Measurements from ENCODE around the gene TCP11L2. TPM values are rescaled to one million over a fixed set of nuclear protein-coding genes. Genes with fewer than 3 reads are reported as not detected.
"Not testable (repeated sequence)": the region's sequence is repeated elsewhere in the genome, so short reads cannot be mapped to it uniquely, and the experiment has no call there.

TCP11L2 gene
- total RNA-seq, 1 donor from 2014 or later, result 8.9 TPM

GRCh38 chr12:106341086-106341877 lies 38.7 kb downstream of the TCP11L2 start:
- no peak for ATAC-seq
- no peak for DNase-seq (ENCODE audit: low spot score)

DNA sequence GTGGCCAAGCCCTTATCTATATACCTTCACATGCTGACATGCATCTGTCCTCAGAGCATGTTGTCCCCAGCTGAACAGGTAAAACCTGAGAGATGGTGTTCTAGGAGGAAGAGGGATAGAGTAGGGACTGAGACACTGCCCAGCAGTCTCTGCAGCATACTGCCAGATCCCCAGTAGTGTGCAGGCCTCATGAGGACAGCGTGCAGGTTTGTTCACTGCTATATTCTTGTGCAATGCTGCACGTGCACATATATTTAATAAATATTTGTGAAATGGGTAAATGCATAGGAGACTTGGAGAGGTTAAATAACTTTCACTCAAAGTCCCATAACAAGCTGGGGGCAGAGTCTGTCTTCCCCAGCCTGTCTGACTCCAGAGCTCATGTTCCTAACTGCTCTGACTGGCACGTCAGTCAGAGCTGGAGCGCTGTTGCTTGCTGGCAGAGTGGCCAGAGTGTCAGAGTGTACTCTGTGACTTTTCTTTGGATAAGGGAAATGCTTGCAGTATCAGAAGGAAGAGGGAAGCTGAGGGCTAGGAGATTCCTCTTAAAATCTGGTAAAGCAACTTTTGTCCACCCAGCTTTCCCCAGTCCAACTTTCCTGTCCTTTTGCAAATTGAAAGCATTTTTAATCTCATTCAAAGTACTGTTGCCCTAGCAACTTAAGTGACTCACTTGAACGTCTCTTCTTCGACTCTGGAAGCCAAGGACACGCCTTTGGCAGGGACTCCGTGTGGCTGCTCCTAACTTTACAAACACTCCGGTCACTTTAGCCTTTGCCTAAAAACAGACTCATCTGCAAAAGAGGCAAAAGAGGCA lies 40.1 kb downstream of the TCP11L2 start:
- DNase-seq (ENCODE audit: low spot score) (peak; percentile 57), ATAC-seq (peak; percentile 90)

DNA sequence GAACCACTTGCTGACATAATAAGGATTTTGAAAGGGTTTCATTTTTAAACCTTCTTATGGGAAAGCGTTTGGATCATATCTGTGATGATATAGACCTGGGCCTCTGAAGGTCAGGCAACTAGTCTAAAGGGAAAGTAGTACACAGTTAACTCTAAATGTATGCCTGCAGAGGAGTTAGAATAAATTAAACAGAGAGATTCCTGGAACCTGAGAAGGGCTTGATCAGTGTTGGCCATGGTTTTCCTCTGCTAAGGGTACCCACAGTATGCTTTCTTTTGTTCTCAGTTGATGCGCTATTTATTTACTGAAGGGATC lies 40.6 kb downstream of the TCP11L2 start:
- DNase-seq (ENCODE audit: low spot score) (no peak), ATAC-seq (no peak)

- ATAC-seq, result no peak
- no peak for DNase-seq (ENCODE audit: low spot score)
Observed at GRCh38 chr12:106344131-106344530, 41.6 kb downstream of the TCP11L2 start.

DNA sequence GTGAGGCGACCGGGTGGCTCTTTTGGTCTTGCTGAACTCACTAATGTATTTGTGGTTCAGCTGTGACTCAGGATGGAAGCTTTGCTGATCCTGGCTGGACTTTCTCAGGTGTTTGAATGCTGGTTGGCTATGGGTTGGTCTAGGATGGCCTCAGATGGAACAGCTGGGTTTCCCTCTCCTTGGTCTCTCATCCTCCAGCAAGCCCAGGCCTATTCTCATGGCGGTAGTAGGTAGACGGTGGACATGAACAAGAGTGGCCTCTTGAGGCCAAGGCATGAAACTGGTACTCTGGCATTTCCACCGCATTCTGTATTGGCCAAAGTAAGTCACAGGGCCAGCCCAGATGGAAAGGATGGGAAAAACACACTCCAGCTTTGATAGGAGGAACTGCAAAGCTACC lies 43.2 kb downstream of the TCP11L2 start:
- ATAC-seq, result peak; percentile 90
- peak; percentile 53 for DNase-seq (ENCODE audit: low spot score)

DNA sequence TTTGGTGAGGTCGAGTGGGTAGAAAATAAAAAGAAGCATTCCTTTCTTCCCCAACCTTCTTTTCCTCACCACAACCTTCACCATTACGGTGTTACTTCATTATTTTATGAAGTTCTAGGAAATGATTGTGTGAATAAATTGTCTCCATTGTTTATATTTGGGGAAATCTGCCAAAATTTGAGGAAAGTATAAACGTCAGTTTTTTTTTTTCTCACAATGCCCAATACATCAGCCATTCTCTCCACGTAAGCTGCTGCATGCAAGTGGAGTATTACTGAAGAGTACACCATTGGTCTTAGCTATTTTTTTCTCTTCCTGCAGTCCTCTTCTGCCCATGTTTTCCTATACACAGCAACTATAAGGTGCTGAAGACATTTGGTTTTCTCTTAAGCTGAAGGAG lies 45.9 kb downstream of the TCP11L2 start:
- no peak for ATAC-seq
- no peak for DNase-seq (ENCODE audit: low spot score)

GRCh38 chr12:106353175-106353574 lies 50.6 kb downstream of the TCP11L2 start:
- DNase-seq (ENCODE audit: low spot score) (no peak), ATAC-seq (no peak)

DNA sequence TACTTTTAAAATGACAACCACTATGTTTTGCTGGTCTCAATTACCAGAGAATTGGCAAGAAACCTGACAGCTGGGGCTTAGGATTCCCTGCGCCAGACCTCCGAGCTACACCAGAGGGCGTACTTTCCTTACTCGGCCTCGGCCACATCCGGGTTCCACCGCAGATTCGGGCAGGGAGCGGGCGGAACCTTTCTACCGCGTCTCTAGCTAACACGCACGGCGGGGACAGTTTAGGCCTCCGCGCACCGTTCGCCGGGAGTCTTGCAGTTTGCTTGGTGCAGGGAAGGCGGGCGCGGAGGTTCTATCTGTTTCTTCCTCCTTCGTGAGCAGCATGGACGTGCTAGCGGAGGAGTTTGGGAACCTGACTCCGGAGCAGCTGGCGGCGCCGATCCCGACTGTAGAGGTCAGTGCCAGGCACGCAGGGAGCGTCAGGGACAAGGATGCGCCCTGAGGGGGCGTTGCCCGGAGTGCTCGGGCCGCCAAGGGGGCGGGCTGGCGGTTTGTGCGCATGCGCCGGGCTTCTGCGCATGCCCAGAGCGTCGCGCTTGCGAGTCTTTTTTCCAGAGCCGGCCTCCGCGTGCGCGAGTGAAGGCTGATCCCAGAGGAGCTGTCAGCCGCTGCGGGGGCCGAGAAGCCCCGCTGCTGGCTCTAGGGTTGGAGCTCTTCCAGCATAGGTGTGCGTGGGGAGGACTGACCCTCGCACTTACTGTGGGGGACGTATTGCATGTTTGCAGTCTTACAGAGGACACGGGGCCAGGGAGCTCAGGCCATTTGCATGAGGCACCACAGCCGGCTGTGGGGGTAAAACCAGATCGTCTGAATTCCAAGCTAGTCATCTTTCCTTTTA lies 55.2 kb downstream of the TCP11L2 start, which contains the start of gene POLR3B:
Gene POLR3B, plus strand, starts transcription at position 200 of the 847 bp plus-strand sequence. Its CDS starts 132 bp downstream, at position 332.
- peak; percentile 95 for DNase-seq (ENCODE audit: low spot score)
- peak; percentile 84 for ATAC-seq

- ATAC-seq (peak; percentile 21), DNase-seq (ENCODE audit: low spot score) (peak; percentile 56)
Observed at GRCh38 chr12:106358396-106359241, 56.1 kb downstream of the TCP11L2 start.

- ATAC-seq (peak; percentile 41), DNase-seq (ENCODE audit: low spot score) (peak; percentile 67)
Observed at GRCh38 chr12:106359646-106360399, 57.3 kb downstream of the TCP11L2 start.

- DNase-seq (ENCODE audit: low spot score), result no peak
- peak; percentile 48 for ATAC-seq
Observed at GRCh38 chr12:106360400-106360994, 58.0 kb downstream of the TCP11L2 start.

GRCh38 chr12:106362971-106363370 lies 60.4 kb downstream of the TCP11L2 start:
- DNase-seq (ENCODE audit: low spot score) (no peak), ATAC-seq (no peak)

- ATAC-seq (no peak), DNase-seq (ENCODE audit: low spot score) (no peak)
Observed at GRCh38 chr12:106364261-106364660, 61.7 kb downstream of the TCP11L2 start.

- DNase-seq (ENCODE audit: low spot score) (no peak), ATAC-seq (no peak)
Observed at GRCh38 chr12:106369624-106370346, 67.3 kb downstream of the TCP11L2 start.

GRCh38 chr12:106378788-106379187 lies 76.3 kb downstream of the TCP11L2 start:
- ATAC-seq (no peak), DNase-seq (ENCODE audit: low spot score) (no peak)

DNA sequence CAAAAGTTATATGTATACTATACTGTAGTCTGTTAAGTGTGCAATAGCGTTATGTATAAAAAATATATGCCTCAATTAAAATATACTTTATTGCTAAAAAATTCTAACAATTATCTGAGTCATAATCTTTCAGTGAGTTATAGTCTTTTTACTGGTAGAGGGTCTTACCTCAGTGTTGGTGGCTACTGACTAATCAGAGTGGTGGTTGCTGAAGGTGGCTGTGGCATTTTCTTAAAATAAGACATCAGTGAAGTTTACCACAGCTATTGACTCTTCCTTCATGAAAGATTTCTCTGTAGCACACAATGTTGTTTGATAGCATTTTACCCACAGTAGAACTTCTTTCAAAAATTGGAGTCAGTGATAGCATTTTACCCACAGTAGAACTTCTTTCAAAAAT lies 78.4 kb downstream of the TCP11L2 start:
- DNase-seq (ENCODE audit: low spot score), result no peak
- no peak for ATAC-seq

GRCh38 chr12:106381866-106382265 lies 79.3 kb downstream of the TCP11L2 start:
- not testable (repeated sequence) for ATAC-seq; DNase-seq (ENCODE audit: low spot score)

DNA sequence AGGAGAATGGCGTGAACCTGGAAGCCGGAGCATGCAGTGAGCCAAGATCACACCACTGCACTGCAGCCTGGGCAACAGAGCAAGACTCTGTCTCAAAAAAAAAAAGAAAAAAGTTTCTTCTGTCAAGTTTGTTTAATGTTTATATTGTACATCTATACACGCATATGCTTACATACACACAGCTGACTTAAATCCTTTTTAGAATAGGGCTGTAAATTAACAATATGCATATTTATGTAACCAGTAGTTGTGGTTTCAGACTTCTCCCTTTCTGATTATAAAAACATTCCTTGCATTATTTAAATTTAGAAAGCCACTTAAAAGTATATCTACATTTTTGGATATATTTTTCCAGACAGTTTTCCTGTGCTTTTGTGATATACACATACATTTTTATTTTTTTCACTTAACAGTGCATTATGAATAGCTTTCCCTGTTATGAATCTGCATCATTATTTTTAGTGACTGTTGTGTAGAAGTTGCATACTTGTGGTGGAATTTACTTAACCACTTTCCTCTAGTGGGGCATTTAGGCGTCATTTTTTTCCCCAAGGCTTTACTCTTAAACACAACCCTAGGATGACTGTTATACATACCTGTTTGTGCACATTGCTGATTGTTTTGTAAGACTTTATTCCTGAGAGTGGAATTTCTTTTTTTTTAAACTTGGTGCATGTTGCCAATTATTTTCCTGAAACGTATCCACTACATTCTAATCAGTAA lies 84.4 kb downstream of the TCP11L2 start:
- ATAC-seq, result no peak

More for the DNA sequence above, 84.4 kb downstream of the TCP11L2 start:
- no peak for DNase-seq (ENCODE audit: low spot score)

Data from left lobe of liver (tissue), 2 donors.